Activated CD4-positive, alpha-beta T cell treated with anti-CD3 and anti-CD28 coated beads for 1 hour (primary cell): ENCODE results near the gene BCL2L1.

Source experiments
- DNase-seq: peaks from one replicate; pipeline ENCODE4 v3.0.0-alpha.2; 2020

BCL2L1 gene

GRCh38 chr20:31691646-31692275 lies 30.9 kb downstream of the BCL2L1 start:
- no peak for DNase-seq

GRCh38 chr20:31690124-31690666 lies 32.5 kb downstream of the BCL2L1 start:
- no peak for DNase-seq

DNA sequence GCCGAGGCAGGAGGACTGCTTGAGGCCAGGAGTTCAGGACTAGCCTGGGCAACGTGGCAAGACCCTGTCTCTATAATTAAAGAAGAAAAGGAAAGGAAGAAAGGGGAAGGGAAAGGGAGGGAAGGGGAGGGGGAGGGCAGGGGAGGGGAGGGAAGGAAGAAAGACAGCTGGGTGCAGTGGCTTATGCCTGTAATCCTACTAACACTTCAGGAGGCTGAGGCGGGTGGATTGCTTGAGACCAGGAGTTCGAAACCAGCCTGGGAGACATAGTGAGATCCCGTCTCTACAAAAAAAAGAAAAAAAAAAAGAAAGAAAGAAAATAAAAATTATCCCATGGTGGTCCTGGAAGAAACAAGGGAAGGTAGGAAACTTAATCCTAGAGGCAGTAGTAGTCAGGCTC lies 33.5 kb downstream of the BCL2L1 start:
- no peak for DNase-seq

GRCh38 chr20:31687777-31688176 lies 34.9 kb downstream of the BCL2L1 start:
- no peak for DNase-seq

DNA sequence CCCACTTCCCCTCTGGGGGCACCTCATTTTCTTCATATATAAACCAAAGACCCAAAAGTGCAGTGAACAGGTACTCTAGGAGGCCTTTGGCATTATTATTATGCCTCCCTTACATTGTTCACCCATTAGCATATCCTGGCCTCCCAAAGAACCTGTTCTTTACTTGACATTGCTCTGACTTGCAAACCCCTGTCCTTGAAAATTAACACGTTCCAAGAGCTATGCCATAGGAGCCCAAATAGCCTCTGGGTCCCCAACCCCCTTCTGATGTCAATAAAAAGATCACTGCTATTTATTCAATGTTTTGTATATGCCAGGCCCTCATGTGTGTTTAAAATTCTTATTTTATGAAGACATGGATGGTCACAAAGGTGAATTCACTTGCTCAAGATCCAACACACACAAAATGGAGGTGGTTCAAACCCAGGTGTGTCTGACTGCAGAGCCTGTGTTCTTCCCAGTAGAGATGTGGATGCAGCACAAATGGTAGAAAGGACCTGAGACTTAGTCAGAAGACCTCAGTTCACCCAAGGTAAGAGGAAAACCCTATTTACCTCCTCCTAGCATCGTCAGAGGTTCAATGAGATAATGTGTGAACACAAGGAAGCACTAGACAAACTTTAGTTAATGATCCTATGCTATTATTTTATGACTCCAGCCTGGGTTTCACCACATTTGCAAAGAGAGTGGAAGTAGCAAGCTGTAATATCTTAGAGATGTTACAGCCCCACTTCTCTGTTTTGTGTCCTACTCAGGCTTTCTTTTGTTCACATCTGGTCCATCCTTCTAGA lies 36.6 kb downstream of the BCL2L1 start:
- no peak for DNase-seq

- no peak for DNase-seq
Measured at GRCh38 chr20:31684153-31685015, 38.3 kb downstream of the BCL2L1 start.

DNA sequence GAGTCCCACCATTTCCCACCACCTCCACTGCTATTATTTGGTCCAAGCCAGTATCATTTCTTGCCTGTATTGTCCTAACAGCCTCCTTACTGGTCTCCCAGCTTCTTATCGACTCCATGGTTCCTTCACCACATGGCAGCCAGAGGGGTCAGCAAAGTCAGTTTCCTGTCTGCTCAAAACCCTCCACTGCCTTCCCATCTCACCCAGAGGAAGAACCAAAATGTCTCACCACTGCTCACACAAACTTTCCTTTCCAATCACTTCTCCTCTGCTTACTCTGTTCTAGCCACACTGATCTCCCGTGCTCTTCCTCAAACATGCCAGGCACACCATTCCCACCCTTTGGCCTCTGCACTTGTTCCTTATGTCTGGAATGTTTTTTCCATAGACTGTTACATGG lies 39.7 kb downstream of the BCL2L1 start:
- DNase-seq, result no peak

DNA sequence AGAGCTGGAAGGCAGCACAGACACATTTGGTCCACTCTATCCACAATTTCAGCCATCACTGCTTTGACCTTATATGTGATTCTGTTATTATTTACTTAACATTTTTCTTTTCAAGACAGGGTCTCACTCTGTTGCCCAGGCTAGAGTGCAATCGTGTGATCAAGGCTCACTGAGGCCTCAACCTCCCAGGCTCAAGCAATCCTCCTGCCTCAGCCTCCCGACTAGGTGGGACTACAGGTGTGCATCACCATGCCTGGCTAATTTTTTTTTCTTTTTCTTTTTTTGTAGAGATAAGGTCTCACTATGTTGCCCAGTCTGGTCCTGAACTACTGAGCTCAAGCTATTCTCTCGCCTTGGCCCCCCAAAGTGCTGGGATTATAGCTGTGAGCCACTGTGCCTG lies 40.3 kb downstream of the BCL2L1 start:
- no peak for DNase-seq

DNA sequence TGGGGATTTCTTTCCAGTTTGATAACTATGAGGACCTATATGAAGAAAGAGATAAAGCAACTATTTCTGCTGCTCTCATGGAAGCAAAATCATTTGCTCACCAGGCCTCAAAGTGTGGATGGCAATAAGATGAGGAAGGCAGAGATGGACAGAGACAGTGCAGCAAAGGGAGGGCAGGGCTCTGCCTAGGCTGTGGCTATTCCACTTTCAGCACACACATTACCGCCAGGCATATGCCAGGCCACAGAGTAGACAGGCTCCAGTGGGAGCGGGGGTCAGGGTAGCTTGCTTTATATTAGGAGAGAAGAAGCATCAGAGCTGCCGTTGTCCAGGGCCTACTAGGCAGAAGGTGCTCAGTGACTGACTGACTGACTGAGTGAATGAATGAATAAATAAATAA lies 40.9 kb downstream of the BCL2L1 start:
- no peak for DNase-seq

GRCh38 chr20:31681128-31681727 lies 41.4 kb downstream of the BCL2L1 start:
- DNase-seq, result no peak

DNA sequence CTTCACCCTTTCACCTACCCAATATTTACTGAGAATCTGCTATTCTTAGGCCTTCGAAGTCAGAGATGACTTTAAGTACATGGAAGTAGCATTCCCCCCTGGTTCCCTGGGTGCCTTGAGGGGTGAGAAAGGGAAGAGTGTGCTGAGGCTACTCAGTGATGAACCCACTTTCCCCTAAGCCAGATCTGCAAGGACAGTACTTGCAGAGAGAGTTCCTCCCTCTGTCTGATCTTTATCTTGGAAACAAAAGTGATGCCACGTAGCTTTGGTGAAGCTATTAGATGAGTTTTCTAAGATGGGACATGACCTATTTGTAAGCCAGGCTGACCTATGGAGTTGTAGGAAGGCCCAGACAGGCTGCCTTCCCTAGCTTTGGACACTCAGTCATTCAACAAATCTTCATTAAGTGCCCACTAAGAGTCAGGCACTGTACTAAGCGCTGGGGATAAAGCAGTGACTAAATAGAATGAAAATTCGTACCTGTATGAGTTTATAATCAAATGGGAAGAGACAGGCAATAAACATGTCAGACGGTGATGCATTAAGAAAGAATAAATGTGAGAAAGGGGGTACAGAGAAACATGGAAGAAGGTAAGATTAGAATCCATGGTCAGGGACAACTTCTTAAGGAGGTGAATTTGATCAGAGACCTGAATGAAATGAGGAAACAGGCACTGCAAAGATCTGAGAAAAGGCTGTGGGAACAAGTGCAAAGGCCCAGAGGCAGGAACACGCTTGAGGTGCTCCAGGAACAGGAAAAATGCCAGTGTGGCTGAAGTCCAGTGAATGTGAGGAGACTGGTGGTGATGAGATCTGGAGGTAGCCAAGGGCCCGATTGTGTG lies 42.2 kb downstream of the BCL2L1 start:
- no peak for DNase-seq

DNA sequence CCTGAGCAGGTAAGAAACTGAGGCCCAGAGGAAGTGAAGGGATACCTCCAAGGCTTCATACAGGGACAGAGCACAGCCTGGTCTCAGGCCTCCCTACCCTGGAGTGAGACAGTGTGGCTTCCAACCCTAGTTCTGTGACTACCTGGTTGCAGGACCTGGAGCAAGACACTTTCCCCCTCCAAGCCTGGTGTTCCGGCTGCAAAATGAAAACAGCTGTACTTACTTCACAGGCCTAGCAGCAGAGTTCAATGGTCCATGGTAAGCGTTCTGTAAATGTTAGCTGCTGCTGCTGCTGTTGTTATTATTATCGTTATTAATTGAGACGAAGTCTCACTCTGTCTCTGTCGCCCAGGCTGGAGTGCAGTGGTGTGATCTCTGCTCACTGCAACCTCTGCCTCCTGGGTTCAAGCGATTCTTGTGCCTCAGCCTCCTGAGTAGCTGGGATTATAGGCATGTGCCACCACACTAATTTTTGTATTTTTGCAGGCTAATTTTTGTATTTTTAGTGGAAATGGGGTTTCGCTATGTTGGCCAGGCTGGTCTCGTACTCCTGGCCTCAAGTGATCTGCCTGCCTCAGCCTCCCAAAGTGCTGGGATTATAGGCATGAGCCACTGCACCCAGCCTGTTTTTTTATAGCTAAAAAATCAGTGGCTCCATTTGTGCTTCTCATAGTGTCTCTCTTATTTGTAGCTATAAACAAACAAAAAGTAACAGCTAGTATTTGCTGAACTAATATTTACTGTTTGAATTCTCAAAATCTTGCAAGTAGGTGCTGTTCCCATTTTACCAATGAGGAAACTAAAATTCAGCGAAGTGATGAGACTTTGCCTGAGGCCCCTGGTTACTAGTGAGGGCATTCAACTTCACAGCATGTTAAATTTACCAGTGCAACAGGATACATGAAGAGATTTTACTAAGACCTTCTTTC lies 43.0 kb downstream of the BCL2L1 start:
- DNase-seq, result no peak

- DNase-seq, result no peak
Measured at GRCh38 chr20:31678389-31679356, 44.0 kb downstream of the BCL2L1 start.

- no peak for DNase-seq
Measured at GRCh38 chr20:31677553-31678260, 45.0 kb downstream of the BCL2L1 start.

- DNase-seq, result no peak
Measured at GRCh38 chr20:31676609-31676989, 46.1 kb downstream of the BCL2L1 start.

- DNase-seq, result peak; percentile 26
Measured at GRCh38 chr20:31675828-31676608, 46.6 kb downstream of the BCL2L1 start.

DNA sequence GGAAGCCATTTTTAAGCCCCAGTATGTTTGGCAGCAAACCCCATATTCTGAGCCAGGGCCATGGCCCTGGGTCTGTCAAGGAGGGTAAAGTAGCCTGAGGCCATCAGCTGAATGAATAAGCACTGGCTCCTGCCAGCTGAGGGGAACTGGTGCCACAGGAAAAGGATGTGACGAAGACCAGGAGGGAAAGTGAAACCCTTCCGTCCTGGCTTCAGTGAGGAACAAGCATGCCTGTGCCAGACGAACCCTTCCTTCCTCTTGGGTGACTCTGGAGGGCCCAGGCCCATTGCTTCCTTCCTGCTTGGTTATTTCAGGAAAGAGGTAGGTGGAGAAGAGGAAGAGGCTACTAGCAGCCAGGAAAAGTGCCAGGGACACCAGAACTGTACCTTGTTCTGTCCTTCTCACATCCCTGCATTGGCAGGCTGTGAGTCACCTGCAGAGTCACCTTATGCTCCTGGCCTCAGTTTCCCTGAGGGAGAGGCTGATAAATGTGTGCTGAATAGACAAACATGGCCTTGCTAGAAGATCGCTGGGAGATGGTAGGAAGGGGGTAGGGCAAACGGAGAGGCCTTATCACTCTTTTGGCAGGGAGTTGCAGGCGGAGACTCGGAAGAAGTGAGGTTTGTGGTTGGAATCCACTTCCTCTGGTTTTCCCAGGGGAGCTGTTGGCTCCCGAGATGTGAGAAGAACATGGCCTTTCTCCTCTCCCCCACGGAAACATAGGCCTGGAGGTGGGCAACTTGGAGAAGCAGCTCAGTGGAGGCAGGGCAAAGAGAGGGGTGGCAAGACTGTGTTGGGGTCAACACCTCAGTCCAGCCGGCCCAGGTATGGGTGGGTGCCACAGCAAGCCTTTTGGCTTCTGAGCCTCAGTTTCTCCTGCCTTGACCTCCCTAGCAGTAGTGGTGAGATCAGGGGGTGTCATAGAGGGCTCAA lies 47.5 kb downstream of the BCL2L1 start:
- DNase-seq, result peak; percentile 57
